HEK293 (cell line): ENCODE measurements around the gene KCNJ14.

Experiments
- CTCF ChIA-PET: fragments of 350-600 bp; formaldehyde crosslinking; extraction: SDS; loops from one replicate; lab custom pipeline; 2021; ENCODE audit warnings: antibody characterized with exemption; lab: Yijun Ruan, JAX
- POLR2A ChIA-PET: fragments of 300-600 bp; formaldehyde crosslinking; extraction: SDS; loops from one replicate; lab custom pipeline; 2020; ENCODE audit warnings: antibody characterized with exemption, inconsistent platforms; lab: Yijun Ruan, JAX
- H3K27ac ChIP-seq: fragments of 200-500 bp; sonication (Bioruptor generic); 2 replicates; pipeline ENCODE4 v1.5.1; 2014; ENCODE audit warnings: low read depth, low read length, control low read depth, inconsistent platforms; ENCODE audit errors: extremely low read depth
- H3K36me3 ChIP-seq, 2 experiments: fragments of 200-500 bp in 1 of 2; sonication (Bioruptor generic) in 1 of 2; 1 replicate in 1 of 2; 2 replicates in 1 of 2; pipeline ENCODE4 v1.5.1; 2014 to 2017; ENCODE audit warnings: inconsistent platforms in 2 of 2, low read length in 2 of 2; ENCODE audit not compliant: control insufficient read depth in 2 of 2, insufficient read depth in 1 of 2
- H3K4me1 ChIP-seq: fragments of 200-500 bp; sonication (Bioruptor generic); 2 replicates; pipeline ENCODE4 v1.5.1; 2014; ENCODE audit warnings: mild to moderate bottlenecking, low read length, inconsistent platforms; ENCODE audit not compliant: control insufficient read depth, insufficient read depth
- H3K4me3 ChIP-seq: 2 replicates; pipeline ENCODE4 v1.5.1; 2011; ENCODE audit warnings: low read depth, mild to moderate bottlenecking, control low read depth, low read length, moderate library complexity
- H3K9me3 ChIP-seq: fragments of 200-500 bp; sonication (Bioruptor generic); 2 replicates; pipeline ENCODE4 v1.5.1; 2014; ENCODE audit warnings: low read depth, low read length, inconsistent platforms; ENCODE audit not compliant: control insufficient read depth, insufficient read depth
- HOXD13 ChIP-seq: sonication (generic); formaldehyde crosslinking; IDR thresholded peaks from 2 replicates; pipeline ENCODE4 v1.8.0; 2022; ENCODE audit warnings: missing genetic modification reagents, borderline replicate concordance
- KLF9 ChIP-seq: fragments of 450-650 bp; formaldehyde crosslinking; IDR thresholded peaks from 2 replicates; pipeline ENCODE4 v1.5.1; 2016; ENCODE audit warnings: missing biosample characterization, missing genetic modification characterization, low read depth
- ZFHX2 ChIP-seq: fragments of 450-650 bp; formaldehyde crosslinking; conservative IDR thresholded peaks from 2 replicates; pipeline ENCODE4 v1.5.1; 2016; ENCODE audit warnings: missing biosample characterization, missing genetic modification characterization
- ZIC2 ChIP-seq: fragments of 450-650 bp; formaldehyde crosslinking; IDR thresholded peaks from 2 replicates; pipeline ENCODE4 v1.5.1; 2016; ENCODE audit warnings: missing biosample characterization, missing genetic modification characterization
- ZNF221 ChIP-seq: fragments of 450-650 bp; formaldehyde crosslinking; IDR thresholded peaks from 2 replicates; pipeline ENCODE4 v1.5.1; 2017; ENCODE audit warnings: missing biosample characterization, missing genetic modification characterization, borderline replicate concordance
- ZNF266 ChIP-seq: fragments of 450-650 bp; formaldehyde crosslinking; IDR thresholded peaks from 2 replicates; pipeline ENCODE4 v1.5.1; 2016; ENCODE audit warnings: missing biosample characterization, missing genetic modification characterization, low read depth
- ZNF404 ChIP-seq: fragments of 450-650 bp; formaldehyde crosslinking; IDR thresholded peaks from 2 replicates; pipeline ENCODE4 v1.5.1; 2017; ENCODE audit warnings: missing biosample characterization, missing genetic modification characterization
- ZNF585B ChIP-seq: fragments of 450-650 bp; formaldehyde crosslinking; IDR thresholded peaks from 2 replicates; pipeline ENCODE4 v1.5.1; 2016; ENCODE audit warnings: missing biosample characterization, missing genetic modification characterization
- ZNF600 ChIP-seq: fragments of 450-650 bp; formaldehyde crosslinking; IDR thresholded peaks from 2 replicates; pipeline ENCODE4 v1.5.1; 2016; ENCODE audit warnings: missing biosample characterization, missing genetic modification characterization
- ZNF660 ChIP-seq: fragments of 450-650 bp; IDR thresholded peaks from 2 replicates; pipeline ENCODE4 v1.5.1; 2018; ENCODE audit warnings: missing biosample characterization, mild to moderate bottlenecking, missing genetic modification characterization
- ZNF777 ChIP-seq: fragments of 450-650 bp; formaldehyde crosslinking; IDR thresholded peaks from 2 replicates; pipeline ENCODE4 v1.5.1; 2017; ENCODE audit warnings: missing biosample characterization, missing genetic modification characterization, borderline replicate concordance
- ZNF785 ChIP-seq: fragments of 450-650 bp; formaldehyde crosslinking; IDR thresholded peaks from 2 replicates; pipeline ENCODE4 v1.5.1; 2016; ENCODE audit warnings: missing biosample characterization, missing genetic modification characterization
- ZSCAN30 ChIP-seq: fragments of 450-650 bp; IDR thresholded peaks from 2 replicates; pipeline ENCODE4 v1.5.1; 2018; ENCODE audit warnings: missing biosample characterization, mild to moderate bottlenecking, missing genetic modification characterization, moderate library complexity
- TF ChIP-seq, protein P1 (sequence below): fragments of 450-650 bp; formaldehyde crosslinking; IDR thresholded peaks from 2 replicates; pipeline ENCODE4 v1.5.1; 2016; ENCODE audit warnings: missing biosample characterization, missing genetic modification characterization
- TF ChIP-seq, protein P2 (sequence below): fragments of 450-650 bp; IDR thresholded peaks from 2 replicates; pipeline ENCODE4 v1.5.1; 2018; ENCODE audit warnings: missing biosample characterization, mild to moderate bottlenecking, missing genetic modification characterization
- TF ChIP-seq, protein P3 (sequence below): fragments of 450-650 bp; formaldehyde crosslinking; IDR thresholded peaks from 2 replicates; pipeline ENCODE4 v1.5.1; 2016; ENCODE audit warnings: missing biosample characterization, missing genetic modification characterization
- TF ChIP-seq, protein P4 (sequence below): fragments of 450-650 bp; formaldehyde crosslinking; IDR thresholded peaks from 2 replicates; pipeline ENCODE4 v1.5.1; 2016; ENCODE audit warnings: missing biosample characterization, missing genetic modification characterization
- TF ChIP-seq, protein P5 (sequence below): fragments of 450-650 bp; IDR thresholded peaks from 2 replicates; pipeline ENCODE4 v1.5.1; 2018; ENCODE audit warnings: missing biosample characterization, missing genetic modification characterization

Gene KCNJ14

DNA sequence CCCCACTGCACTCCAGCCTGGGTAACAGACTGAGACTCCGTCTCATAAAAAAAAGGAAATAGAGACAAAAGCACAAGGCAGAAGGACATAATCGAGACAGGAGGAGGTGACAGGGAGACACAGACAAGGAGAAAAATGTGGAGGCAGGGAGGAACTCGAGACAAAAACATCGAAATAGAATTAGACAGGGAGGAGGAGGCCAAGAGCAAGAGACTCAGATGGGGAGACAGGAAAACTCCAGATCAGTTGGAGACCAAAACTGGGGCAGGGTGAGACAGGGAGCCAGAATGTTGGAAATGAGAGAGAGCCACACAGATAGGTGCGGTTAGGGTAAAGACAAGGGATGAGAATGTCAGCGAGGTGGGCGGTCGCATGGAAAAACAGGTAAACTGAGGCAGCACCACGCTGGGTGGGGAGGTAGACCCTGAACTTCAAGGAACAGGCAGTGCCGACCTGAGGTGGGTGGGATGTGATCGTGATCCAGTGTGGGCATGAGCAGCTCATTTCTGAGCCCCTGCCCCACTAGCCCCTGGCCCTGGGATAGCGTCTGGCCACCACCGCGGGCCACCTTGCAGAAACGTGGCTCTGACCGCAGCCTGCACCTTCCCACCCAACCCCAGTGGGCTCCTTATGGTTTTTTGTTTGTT is 29.0 kb downstream of the KCNJ14 start:
- H3K36me3 ChIP-seq: peaks cover 15 to 16% of the 10 kb centered on the region in 2 experiments; a peak in 2 of 3 replicates
- POLR2A ChIA-PET: no interaction called here
- TF ChIP-seq ZNF600 (tag by site-specific recombination) (peak; percentile 54), ZNF785 (no peak)
- TF ChIP-seq, protein P1, sequence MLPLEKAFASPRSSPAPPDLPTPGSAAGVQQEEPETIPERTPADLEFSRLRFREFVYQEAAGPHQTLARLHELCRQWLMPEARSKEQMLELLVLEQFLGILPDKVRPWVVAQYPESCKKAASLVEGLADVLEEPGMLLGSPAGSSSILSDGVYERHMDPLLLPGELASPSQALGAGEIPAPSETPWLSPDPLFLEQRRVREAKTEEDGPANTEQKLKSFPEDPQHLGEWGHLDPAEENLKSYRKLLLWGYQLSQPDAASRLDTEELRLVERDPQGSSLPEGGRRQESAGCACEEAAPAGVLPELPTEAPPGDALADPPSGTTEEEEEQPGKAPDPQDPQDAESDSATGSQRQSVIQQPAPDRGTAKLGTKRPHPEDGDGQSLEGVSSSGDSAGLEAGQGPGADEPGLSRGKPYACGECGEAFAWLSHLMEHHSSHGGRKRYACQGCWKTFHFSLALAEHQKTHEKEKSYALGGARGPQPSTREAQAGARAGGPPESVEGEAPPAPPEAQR: no peak
- TF ChIP-seq, all 188 proteins: peak for 1
- Histone ChIP-seq H3K9me3 (no peaks in the 10 kb centered on the region), H3K4me3 (no peak overlapping the region), H3K27ac (no peak overlapping the region), H3K4me1 (no peaks in the 10 kb centered on the region)
- CTCF ChIA-PET: no interaction called here

DNA sequence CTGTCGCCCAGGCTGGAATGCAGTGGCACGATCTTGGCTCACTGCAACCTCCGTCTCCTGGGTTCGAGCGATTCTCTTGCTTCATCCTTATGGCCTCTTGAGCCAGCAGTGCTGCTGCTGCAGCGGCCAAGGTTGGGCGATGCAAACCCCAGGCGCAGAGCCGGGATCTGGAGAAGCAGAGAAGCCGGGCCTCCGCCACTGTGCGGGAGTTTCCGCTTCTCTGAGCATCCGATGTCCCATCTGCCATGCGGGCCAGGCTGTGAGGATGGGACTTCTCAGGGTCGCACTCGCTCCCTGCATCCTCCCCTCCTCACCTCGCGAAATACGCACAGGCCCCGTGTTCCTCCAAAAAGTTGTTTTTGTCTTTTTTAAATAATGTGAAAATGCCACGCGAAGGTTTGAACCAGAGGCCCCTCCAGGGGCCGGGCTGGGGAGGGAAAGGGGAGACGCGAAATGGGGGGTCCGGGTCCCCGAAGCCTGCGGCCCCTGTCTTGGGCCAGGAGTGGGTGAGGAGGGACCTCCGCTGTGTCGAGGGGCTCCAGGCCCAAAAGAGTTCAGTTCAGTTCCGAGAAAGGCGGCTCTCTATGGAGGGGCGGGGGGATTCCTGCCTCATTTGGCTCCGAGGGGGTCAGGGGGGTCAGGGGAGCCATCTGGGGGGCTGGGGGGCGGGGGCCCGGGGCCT is 29.7 kb downstream of the KCNJ14 start:
- ChIA-PET POLR2A (no interaction called here), CTCF (no interaction called here)
- H3K27ac ChIP-seq: no peak overlapping the region
- no peaks in the 10 kb centered on the region for H3K9me3 ChIP-seq
- no peaks in the 10 kb centered on the region for H3K4me1 ChIP-seq
- no peak overlapping the region for H3K4me3 ChIP-seq
- peaks cover 9 to 15% of the 10 kb centered on the region in 2 experiments; a peak in 2 of 3 replicates for H3K36me3 ChIP-seq
- TF ChIP-seq ZFHX2 (no peak), HOXD13 (CRISPR knock-in tag) (no peak), ZNF266 (no peak), ZNF585B (tag by site-specific recombination) (no peak), ZNF404 (tag by site-specific recombination) (no peak), ZNF660 (tag by site-specific recombination) (no peak), ZSCAN30 (no peak), ZIC2 (tag by site-specific recombination) (no peak), KLF9 (tag by site-specific recombination) (no peak), ZNF777 (tag by site-specific recombination) (no peak), ZNF221 (tag by site-specific recombination) (no peak)
- TF ChIP-seq, protein P2, sequence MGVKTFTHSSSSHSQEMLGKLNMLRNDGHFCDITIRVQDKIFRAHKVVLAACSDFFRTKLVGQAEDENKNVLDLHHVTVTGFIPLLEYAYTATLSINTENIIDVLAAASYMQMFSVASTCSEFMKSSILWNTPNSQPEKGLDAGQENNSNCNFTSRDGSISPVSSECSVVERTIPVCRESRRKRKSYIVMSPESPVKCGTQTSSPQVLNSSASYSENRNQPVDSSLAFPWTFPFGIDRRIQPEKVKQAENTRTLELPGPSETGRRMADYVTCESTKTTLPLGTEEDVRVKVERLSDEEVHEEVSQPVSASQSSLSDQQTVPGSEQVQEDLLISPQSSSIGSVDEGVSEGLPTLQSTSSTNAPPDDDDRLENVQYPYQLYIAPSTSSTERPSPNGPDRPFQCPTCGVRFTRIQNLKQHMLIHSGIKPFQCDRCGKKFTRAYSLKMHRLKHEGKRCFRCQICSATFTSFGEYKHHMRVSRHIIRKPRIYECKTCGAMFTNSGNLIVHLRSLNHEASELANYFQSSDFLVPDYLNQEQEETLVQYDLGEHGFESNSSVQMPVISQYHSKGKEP (tag by site-specific recombination): no peak
- TF ChIP-seq, protein P3, sequence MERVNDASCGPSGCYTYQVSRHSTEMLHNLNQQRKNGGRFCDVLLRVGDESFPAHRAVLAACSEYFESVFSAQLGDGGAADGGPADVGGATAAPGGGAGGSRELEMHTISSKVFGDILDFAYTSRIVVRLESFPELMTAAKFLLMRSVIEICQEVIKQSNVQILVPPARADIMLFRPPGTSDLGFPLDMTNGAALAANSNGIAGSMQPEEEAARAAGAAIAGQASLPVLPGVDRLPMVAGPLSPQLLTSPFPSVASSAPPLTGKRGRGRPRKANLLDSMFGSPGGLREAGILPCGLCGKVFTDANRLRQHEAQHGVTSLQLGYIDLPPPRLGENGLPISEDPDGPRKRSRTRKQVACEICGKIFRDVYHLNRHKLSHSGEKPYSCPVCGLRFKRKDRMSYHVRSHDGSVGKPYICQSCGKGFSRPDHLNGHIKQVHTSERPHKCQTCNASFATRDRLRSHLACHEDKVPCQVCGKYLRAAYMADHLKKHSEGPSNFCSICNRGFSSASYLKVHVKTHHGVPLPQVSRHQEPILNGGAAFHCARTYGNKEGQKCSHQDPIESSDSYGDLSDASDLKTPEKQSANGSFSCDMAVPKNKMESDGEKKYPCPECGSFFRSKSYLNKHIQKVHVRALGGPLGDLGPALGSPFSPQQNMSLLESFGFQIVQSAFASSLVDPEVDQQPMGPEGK (tag by site-specific recombination): no peak
- TF ChIP-seq, protein P4, sequence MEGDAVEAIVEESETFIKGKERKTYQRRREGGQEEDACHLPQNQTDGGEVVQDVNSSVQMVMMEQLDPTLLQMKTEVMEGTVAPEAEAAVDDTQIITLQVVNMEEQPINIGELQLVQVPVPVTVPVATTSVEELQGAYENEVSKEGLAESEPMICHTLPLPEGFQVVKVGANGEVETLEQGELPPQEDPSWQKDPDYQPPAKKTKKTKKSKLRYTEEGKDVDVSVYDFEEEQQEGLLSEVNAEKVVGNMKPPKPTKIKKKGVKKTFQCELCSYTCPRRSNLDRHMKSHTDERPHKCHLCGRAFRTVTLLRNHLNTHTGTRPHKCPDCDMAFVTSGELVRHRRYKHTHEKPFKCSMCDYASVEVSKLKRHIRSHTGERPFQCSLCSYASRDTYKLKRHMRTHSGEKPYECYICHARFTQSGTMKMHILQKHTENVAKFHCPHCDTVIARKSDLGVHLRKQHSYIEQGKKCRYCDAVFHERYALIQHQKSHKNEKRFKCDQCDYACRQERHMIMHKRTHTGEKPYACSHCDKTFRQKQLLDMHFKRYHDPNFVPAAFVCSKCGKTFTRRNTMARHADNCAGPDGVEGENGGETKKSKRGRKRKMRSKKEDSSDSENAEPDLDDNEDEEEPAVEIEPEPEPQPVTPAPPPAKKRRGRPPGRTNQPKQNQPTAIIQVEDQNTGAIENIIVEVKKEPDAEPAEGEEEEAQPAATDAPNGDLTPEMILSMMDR (tag by site-specific recombination): no peak
- TF ChIP-seq, protein P5, sequence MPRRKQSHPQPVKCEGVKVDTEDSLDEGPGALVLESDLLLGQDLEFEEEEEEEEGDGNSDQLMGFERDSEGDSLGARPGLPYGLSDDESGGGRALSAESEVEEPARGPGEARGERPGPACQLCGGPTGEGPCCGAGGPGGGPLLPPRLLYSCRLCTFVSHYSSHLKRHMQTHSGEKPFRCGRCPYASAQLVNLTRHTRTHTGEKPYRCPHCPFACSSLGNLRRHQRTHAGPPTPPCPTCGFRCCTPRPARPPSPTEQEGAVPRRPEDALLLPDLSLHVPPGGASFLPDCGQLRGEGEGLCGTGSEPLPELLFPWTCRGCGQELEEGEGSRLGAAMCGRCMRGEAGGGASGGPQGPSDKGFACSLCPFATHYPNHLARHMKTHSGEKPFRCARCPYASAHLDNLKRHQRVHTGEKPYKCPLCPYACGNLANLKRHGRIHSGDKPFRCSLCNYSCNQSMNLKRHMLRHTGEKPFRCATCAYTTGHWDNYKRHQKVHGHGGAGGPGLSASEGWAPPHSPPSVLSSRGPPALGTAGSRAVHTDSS (tag by site-specific recombination): no peak
